ENCODE data around the gene KLK13. TPM values are rescaled to one million over a fixed set of nuclear protein-coding genes. Genes with fewer than 3 reads are reported as not detected.

The KLK13 gene
- total RNA-seq, 1 experiment from 2014 or later = not detected

- DNase-seq (ENCODE audit: low read depth) = no peak
These were observed 3.9 kb downstream of the KLK13 start for GRCh38 chr19:51060973-51061372.

- no peak for DNase-seq (ENCODE audit: low read depth)
These were observed 4.6 kb downstream of the KLK13 start for GRCh38 chr19:51060336-51060735.

DNA sequence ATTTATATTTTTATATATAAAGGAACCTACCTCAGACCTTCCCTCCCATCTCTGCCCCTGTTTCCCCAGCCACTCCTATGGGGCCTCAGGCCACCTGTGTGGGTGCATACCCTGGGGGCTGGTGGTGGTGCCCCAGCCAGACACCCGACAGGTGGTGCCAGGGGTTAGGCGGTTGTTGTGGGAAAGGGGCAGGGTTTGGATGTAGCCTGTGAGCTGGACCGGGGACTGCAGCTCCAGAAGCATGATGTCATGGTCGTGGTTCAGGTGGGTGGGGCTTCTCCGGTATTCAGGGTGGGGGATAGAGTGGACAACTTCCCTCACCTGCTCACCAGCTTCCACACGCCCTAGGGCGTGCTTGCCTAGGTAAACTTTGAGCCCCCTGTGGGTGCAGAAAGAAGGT lies 5.2 kb downstream of the KLK13 start:
- no peak for DNase-seq (ENCODE audit: low read depth)

- no peak for DNase-seq (ENCODE audit: low read depth)
These were observed 9.0 kb downstream of the KLK13 start for GRCh38 chr19:51055866-51056265.

GRCh38 chr19:51047031-51047335 lies 17.9 kb downstream of the KLK13 start:
- no peak for DNase-seq (ENCODE audit: low read depth)

GRCh38 chr19:51044327-51044726 lies 20.6 kb downstream of the KLK13 start:
- DNase-seq (ENCODE audit: low read depth) = no peak

DNA sequence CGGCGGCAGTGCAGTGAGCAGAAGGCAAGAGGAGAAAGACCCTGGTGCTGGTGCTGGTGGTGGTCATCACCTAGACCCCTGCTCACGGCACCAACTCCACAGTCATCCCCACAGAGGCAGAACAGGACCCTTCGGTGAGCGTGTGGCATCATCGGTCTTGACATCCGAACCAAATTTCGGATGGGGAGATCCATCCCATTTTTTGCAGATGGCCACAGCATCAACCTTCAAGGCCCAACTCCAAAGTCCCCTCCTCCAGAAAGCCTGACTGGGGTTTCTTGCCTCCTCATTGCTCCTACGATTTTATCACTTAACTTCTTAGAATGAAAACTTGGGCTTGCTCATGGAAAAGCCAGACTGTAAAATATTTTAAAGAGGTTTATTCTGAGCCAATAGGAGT lies 21.4 kb downstream of the KLK13 start:
- no peak for DNase-seq (ENCODE audit: low read depth)

GRCh38 chr19:51040151-51040550 lies 24.7 kb downstream of the KLK13 start:
- DNase-seq (ENCODE audit: low read depth) = no peak

GRCh38 chr19:51036519-51036918 lies 28.4 kb downstream of the KLK13 start:
- no peak for DNase-seq (ENCODE audit: low read depth)

- DNase-seq (ENCODE audit: low read depth) = no peak
These were observed 30.2 kb downstream of the KLK13 start, which contains the start of gene KLK12 for GRCh38 chr19:51034704-51035103. Gene KLK12 (minus strand): TSS chr19:51035002. CDS start chr19:51034621, 381 bp downstream.

- no peak for DNase-seq (ENCODE audit: low read depth)
These were observed 33.0 kb downstream of the KLK13 start for GRCh38 chr19:51031880-51032225.

DNA sequence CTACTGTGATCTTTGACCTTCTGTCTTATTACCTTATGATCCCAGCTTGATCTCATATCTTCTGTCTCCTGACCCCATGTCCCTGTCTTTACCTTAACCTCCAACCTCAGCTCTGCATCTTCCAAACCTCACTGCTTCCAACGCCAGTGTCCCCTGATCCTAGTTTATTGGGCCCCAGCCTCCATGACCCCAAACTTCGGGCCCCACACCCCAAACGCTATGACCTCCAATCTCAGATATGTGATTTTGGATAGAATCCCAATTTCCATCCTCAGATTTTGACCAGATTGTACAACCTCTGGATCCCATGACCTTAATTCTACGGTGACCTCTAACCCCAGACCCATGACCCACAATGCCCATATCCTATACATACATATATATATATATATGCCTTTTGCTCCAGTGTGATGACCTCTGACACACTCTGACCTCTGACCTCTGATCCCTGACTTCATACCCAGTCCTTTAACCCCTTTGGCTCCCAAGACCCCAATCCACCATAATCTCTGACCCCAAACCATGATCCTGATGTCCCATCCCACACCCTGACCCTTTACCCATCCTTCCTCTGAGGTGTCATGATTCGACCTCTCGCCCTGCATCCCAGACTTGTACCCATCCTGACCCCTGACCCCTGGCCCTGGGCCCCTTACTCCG lies 33.5 kb downstream of the KLK13 start:
- DNase-seq (ENCODE audit: low read depth) = no peak

GRCh38 chr19:51030631-51031030 lies 34.3 kb downstream of the KLK13 start:
- DNase-seq (ENCODE audit: low read depth) = no peak

- DNase-seq (ENCODE audit: low read depth) = peak; percentile 16
These were observed 35.2 kb downstream of the KLK13 start for GRCh38 chr19:51029718-51030117.

DNA sequence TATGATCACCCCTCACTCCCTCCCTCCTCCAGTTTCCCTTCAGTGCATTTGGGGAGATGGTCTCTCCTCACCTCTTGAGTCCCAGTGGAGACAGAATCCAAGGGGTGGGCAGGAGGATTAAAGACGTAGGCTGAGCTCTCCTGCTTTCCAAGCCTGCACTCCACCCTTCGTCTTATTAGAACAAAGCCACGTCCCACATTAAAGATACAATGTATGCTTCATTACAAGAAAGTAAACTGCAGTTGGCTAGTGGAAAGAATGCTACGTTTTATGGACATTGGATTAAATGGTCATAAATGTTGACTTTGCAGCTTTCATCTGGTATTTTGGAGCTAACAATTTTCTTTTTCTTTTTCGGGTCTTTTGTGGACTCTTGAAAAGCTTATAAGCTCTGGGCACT lies 37.0 kb downstream of the KLK13 start:
- DNase-seq (ENCODE audit: low read depth) = no peak

DNA sequence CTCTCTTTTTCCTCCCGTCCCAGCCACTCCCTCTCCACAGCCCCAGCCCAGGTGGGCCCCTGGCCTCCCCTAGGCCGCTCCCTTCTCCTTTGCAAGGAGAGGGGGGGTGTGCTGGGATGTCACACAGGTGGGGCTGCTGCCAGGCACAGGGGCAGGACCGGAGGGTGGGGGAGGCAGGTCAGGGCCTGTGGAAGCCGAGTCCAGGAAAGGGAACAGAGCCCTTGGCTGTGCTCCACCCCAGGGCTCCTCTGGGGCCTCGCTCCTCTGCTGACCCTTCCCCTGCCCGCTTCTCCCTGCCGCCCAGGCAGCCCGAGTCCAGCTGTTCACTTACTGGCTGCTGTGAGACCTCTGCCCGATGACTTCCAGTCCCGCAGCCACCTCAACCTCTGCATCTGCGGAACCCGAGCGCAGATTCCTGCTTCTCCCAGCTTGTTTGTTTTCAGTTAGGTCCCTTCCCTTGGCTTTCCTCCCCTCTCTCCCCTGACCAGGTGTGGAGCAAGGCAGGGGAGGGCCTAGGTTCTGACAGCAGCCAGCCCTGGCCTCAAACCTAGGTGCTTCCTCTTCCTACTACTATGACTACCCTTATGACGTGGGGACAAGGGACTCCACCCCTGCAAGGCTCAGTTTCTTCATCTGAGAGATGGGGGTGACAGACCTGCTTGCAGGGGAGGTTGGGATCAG lies 37.6 kb downstream of the KLK13 start:
- DNase-seq (ENCODE audit: low read depth) = no peak

GRCh38 chr19:51026554-51026831 lies 38.4 kb downstream of the KLK13 start, which contains the start of gene KLK11:
Gene KLK11 (minus strand): TSS chr19:51026616. CDS start chr19:51025631, 985 bp downstream.
- DNase-seq (ENCODE audit: low read depth) = no peak

DNA sequence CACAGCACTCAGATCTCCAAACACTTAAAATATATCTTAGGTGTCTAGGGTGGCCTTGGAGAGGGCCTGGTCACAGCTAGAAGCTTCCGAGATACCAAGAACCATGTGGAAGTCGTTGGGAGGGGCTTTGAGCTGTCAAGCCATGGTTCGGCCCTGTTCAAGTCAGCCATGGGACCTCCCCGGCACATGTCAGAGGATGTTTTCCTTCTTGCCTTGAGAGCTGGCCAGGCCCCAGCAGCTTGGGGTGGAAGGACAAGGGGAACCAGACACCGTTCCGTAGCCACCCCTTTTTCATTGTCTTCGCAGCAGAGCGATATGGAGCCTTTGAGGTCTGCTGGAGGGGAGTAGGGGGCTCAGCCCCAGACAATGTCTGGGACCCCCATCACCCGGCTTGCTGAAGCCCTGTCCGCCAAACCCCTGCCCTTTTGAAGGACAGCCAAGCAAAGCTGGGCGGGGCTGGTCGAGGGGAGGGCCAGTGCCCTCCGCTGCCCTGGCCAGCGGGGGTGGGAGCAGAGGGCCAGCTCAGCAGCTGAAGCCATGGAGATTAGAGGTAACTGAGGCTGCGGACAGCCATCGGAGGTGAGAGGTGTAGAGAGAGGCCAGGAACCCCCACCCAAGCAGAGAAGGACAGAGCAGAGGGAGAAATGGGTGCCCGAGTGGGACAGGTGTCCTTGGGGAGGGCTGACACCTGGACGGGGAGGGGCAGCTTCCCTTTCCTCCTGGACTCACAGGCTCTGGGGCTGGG lies 38.9 kb downstream of the KLK13 start:
- DNase-seq (ENCODE audit: low read depth) = no peak

DNA sequence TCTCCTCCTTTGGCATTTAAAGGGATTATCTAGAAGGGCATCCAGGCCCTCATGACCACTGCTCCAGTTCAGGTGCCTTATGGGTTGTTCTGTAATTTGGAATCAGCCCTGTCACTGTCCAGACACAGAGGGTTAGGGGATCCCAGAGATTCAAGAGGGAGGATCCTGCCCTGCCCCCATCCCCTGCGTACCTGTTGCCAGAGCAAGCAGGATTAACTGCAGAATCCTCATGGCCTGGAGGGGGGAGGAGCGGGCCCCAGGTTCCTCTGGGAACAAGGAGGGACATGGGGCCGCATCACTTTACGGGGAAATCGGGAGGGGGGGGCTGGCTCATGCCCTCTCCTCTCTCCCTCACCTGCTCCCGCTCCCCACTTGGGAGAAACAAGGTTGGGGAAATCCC lies 39.5 kb downstream of the KLK13 start:
- no peak for DNase-seq (ENCODE audit: low read depth)

DNA sequence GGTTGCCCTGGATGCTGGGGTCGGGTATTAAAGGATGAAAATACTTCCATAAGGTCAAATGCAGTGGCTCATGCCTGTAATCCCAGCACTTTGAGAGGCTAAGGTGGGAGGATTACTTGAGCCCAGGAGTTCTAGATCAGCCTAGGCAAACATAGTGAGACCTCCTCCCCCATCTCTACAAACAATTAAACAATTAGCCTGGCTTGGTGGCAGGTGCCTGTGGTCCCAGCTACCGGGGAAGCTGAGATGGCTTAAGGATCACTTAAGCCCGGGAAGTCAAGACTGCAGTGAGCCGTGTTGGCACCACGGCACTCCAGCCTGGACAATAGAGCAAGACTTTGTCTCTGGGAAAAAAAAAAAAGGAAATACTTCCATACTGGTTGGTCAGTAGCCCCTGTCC lies 40.0 kb downstream of the KLK13 start:
- no peak for DNase-seq (ENCODE audit: low read depth)

DNA sequence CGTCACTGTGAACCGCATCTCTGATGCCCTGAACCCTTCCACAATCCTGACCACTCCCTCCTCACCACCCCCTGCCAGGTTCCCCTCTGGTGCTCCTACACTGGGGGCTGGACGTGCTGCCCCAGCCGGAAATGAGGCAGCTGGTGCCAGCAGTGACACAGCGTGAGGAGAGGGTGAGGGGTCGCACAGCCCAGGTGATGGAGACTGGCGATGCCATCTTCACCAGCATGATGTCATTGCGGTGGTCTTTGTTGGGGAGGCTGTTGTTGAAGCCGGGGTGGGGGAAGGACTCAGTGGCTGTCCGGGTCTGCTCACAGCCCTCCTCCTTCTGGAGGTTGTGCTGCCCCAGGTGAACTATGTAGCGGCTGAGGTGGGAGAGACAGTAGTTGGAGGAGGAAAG lies 40.9 kb downstream of the KLK13 start:
- no peak for DNase-seq (ENCODE audit: low read depth)

DNA sequence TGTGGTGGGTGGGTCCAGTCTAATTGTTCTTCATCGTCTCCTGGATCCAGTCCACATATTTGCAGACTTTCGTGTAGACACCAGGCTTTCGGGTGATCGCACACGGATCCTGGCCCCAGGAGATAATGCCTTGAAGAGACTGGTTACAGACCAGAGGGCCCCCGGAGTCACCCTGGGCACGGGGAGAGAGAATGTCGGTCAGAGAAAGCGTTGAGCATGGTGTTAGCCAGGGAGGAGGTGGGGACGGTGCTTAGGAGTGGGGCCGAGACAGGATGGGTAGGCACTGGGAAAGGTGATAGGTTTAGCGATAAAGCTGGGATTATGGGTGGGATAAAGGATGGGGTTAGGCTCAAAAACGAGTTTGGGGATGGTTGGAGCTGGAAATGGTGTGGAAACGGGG lies 42.4 kb downstream of the KLK13 start:
- no peak for DNase-seq (ENCODE audit: low read depth)

GRCh38 chr19:51020988-51021651 lies 43.8 kb downstream of the KLK13 start:
- DNase-seq (ENCODE audit: low read depth) = peak; percentile 57

Data from RPMI7951 (cell line).